GM21360 (cell line): ENCODE measurements around the gene MGAT4A.
"Not testable (repeated sequence)": the region's sequence is repeated elsewhere in the genome, so short reads cannot be mapped to it uniquely, and the experiment has no call there.

Experiments used
- ATAC-seq: cut with Tn5 transposase; IDR thresholded peaks from one replicate; pipeline ENCODE4 v1.9.1; 2021; ENCODE audit warnings: mild to moderate bottlenecking, moderate library complexity; ENCODE audit not compliant: unreplicated experiment

The MGAT4A gene

DNA sequence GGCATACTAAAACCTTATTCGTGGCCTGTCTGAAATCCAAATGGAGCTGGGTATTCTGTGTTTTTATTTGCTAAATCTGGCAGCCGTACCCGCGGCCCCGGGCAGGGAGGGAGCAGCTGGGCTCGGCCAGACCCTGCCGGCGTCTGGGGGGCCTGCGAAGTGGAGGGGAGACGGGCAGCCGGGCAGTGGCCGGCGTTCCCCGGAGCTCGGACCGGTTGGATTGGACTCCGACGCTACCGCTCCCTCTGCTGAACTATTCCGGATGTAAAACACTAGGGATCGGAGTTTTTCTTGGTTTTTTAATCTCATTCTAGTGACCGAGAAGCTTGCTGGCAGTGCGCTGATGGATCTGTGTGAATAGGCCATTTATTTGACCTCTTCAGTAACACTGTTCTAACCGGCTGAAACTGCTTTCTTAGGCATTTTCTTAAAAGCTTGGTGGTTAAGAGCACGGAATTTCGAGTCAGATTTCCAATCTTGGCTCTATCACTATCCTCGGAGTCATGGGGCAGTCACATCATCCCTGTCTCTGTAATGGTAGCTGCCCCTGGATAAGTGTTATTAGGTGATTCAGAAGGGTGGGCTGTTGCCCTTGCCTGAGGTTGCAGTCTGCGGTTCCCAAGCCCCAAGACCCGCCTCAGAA lies 121.8 kb downstream of the MGAT4A start:
- no peak for ATAC-seq

DNA sequence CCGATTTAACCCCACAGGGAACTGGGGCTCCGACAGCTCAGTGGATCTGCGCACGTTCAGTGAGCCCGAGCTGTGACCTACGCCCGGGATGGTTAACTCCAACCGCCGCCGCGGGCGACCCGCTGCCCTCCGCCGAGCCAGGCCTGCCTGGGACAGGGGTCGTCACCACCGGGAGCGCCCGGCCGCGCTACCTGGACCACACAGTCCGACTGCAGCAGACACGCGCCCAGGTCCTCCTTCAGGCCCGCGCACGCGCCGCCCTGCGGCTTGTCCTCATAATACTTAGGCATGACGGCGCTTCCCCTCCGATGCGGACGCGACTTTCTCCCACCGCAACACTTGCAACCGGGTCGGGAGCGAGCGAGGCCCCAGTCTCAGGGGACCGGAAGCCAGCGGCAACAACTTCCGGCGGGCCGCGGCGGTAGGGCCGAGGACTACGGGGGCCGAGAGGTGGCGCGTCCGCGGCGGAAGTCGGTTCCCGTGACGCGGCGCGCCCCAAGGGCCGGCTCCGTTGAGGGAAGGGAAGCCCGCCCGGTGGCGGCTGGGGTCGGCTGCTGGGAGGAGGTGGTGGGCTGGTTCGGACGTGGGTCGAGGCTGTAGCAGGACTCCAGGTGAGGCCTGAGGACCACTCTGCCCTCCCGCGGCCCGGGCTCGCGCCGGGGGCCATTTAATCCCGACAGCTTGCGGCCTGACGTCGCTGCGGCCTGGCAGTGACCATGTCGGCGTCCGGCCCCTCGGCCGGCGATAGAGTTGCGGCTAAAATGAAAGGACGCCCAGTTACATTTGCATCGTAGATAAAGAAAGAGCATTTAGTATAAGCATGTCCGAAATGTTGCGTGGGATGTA lies 122.6 kb downstream of the MGAT4A start, which contains the start of the genes COA5 and UNC50:
Gene COA5, minus strand, starts transcription at position 397 of the 846 bp plus-strand sequence. Its CDS starts 107 bp downstream, at position 290.
Gene UNC50, plus strand, starts transcription at position 474 of the 846 bp plus-strand sequence. CDS start 1,171 bp downstream, outside the sequence.
- peak; percentile 87 for ATAC-seq

DNA sequence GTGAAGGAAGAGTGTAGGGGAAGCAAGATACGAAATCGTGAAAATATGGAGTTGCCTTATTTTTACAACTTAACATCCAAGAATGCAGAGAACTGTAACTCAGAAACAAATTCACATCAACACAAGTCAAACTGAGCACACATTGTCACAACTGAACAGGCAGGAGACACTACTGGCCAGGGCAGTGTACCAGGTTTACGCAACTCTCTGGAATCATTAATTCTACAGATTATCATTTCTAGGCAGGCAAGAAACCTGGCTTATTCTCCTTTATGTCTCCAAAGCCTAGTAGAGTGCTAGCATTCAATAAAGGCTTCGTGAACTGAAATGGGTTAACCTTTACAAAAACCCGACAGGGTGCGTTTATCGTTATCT lies 123.2 kb downstream of the MGAT4A start:
- no peak for ATAC-seq

DNA sequence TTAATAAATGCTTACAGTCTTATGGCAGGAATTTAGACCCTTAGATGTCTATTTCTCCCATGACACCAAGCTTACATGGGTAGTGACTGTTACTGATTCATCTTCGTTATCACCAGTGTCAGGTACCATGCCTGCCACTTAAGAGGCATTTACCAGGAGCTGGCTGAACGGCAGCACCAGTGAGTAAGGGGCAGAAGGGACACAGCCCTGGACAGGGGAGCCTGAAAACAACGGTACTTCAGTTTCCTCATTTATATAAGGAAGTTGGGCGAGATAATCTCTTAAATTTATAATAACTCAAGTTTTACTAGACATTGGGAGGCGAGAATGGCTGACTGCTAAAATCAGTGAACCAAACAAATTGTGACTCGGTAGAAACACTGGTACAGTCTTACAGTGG lies 123.8 kb downstream of the MGAT4A start:
- no peak for ATAC-seq

DNA sequence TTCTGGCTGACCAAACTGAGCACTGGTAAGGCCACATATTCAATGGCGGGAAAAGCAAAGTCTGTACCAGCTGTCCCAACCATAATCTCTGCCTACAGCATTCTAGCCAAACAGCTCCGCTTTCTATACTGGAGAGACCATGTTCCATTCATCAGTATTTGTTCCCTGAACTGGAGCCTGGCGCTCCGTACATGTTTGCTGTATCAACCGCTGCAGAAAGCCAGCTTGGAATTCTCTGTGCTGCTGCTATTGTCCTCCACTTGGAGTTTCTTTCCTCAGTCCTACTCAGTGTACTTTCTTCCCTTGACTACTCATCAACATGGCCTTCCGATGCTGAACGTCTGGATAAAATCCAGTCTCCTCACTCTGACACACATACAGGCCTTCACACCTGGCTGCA lies 124.5 kb downstream of the MGAT4A start:
- no peak for ATAC-seq

DNA sequence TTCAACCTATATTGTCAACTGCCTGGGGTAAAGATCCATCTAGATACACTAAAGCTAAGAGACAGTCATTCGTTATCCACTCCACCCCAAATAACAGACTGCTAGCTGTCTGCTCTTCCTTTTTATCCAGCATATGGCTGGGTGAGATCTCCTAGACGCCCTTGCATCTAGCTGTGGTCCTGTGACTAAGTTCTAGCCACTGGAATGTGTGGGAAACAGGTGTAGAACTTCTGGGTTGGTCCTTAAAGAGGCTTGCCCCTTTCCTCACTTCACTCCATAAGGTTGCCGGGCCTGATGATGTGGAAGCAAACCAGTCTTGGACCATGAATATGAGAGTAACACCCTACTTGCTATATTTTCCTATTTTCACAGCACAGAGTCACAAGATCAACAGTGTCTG lies 125.9 kb downstream of the MGAT4A start:
- ATAC-seq: no peak

DNA sequence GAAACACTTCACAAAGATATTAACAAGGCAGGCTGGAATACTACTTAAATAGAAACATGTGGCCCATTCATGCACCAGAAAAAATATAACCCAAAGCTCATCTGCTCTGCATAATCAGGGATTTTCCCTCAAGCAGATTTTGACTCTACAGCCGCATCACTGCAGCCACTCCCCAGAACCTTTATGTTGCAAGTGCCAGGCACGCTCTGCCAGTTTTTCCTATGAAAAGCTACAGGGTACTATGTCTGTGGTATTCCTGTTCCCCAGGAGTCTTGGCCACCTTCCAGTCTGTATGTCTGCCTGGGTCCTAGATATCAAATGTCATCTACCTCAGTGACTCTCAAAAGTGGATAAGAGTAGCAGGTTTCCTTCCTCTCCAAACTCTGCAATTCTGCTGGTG lies 126.4 kb downstream of the MGAT4A start:
- no peak for ATAC-seq

DNA sequence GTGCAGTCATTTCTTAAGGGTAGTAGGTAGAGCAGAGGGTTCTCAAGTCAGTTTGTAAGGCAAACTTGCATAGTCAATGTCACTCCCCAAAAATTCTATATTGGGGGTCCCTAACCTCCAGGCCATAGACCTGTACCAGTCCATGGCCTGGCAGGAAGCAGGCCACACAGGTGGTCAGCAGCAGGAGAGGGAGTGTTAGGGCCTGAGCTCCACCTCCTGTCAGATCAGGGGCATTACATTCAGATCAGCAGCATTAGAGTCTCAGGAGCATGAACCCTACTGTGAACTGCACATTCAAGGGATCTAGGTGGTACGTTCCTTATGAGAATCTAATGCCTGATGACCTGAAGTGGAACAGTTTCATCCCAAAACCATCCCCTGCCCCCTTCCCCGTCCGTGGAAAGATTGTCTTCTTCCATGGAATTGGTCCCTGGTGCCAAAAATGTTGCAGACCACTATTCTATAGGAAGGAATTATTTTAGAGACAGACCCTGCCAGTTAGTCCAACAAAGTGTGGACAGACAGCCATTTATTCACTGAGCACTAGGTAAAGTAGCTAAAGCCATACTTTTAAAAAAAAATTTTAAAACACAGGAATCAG lies 129.3 kb downstream of the MGAT4A start:
- ATAC-seq: no peak

DNA sequence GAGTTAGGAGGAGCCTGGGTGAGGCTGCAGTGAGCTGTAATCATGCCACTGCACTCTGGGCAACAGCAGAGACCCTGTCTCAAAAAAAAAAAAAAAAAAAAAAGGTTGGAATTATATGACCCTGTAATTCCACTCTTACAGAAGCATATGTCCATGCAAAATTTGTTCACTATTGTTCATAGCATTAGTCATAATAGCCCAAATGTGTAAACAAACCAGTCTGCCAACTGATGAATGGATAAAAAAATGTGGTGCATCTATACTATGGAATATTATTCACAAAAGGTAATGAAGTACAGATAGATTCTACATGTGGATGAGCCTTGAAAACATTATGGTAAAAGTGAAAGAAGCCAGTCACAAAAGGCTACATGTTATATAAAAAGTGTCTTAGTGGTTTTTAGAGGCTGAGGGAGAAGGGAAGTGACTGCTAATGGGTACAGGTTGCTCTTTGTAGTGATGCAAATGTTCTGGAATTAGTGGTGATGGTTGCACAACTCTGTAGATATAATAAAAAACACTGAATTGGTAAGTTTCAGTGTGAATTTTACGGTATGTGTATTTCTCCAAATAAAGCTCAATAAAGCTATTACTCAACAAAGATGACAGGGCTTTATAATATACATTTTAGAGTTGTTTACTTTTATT lies 132.0 kb downstream of the MGAT4A start:
- ATAC-seq: no peak

DNA sequence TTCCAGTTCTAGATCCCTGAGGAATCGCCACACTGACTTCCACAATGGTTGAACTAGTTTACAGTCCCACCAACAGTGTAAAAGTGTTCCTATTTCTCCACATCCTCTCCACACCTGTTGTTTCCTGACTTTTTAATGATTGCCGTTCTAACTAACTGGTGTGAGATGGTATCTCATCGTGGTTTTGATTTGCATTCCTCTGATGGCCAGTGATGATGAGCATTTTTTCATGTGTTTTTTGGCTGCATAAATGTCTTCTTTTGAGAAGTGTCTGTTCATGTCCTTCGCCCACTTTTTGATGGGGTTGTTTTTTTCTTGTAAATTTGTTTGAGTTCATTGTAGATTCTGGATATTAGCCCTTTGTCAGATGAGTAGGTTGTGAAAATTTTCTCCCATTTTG lies 136.3 kb downstream of the MGAT4A start:
- ATAC-seq: not testable (repeated sequence)

DNA sequence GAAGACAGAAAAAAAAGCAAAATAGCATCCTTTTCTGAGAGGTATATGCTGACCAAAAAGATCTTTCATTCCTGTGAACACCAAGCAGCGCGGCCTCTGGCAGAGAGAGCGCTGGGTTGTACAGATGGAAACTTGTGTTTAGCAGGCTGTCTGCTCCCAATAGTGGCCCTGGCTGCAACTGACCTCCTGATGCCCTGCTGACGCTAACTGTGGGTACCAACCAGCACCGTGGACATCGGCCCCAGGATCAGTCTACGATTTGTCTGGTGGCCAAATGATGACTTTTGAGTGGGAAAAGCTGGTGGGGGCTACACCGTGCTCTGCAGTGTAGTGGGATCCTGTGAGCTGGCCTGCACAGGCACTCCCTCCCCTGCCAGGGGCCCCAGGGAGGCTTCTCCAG lies 138.4 kb downstream of the MGAT4A start:
- ATAC-seq: no peak

DNA sequence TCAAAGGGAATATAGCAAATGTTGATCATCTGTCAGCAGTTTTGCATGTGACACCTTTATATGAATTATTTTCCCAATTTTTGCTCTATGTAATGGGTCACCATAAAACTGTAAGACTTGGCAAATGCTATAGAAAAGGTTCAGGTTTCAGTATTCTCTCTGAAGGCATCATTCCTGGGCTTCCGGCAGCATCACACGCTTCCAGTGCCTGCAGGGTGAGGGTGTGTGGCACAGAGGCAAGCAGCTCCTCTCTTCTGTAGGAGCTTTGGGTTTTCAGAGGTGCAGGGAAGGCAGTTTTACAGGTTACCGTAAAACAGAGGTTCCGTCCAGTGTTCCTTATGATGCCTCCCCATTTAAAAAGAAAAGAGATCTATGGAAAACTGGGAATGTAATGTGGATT lies 141.4 kb downstream of the MGAT4A start:
- ATAC-seq: no peak

DNA sequence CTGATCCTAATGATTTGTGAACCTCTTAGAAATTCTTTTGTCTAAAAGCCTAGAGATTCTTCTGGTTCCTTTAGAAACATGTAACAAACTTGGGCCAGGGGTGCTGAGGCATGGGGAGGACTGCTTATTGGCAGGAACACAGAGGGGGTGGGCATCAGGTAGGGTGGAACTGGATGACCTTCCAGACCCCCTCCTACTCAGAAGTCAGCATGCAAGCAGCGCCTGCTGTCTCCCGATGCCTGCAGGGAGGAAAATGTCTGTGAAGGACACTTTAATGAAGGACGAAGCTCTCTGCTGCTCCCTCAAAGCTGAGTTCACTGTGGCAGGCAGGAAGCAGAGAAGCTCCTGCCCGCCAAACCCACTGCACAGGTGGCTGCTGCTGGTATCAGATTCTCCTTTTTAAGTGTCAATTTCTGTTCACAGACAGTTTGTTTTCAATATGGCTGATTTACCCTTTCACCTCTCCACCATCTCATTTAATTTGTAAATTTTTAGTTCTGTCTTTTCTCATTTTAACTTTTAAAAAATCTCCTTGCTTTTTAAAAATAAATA lies 142.0 kb downstream of the MGAT4A start:
- no peak for ATAC-seq

DNA sequence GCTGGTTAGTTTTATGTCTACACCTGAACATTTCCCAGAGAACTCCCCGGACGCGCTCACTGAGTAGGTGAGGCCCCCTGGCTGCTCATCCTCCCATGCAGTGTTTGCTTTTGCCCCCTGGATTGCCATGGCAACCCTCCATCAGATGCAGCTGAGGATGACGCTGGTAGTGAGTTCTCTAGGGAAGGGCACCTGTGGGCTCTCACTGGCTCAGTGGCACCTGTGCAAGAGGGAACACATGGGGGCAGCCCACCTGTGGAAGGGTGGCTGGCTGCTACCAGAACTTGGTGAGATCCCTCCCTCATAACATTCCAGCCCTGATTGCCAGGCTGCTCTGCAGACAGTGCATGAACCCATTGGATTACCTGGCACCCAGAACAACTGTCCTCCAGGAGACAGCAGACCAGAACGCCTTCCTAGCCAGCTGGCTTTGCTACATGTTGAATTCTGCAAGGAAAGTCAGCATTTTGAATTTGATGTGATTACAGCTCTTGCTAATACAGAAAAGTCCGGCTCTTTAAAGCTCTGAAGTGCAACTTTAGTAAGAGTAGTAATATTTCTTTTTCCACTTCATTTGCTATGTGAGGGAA lies 144.3 kb downstream of the MGAT4A start:
- no peak for ATAC-seq

DNA sequence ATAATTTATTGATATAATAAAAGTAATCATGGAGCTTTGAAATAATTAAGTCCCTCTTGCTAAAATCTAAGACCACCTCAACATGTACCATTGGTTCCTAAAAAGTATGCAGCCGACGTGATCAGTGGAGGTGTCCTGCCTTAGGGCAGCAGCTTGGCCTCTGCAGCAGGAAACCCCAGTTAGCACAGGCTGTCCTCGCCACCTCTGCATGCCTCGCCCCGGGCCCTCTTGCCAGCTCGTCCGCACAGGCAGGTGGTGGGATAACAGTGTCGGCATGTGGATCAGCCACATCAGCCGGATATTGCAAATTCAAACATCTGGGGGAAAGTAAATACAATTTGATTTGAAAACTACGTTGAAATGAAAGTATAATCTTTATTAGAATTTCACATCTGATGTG lies 145.5 kb downstream of the MGAT4A start:
- ATAC-seq: no peak

DNA sequence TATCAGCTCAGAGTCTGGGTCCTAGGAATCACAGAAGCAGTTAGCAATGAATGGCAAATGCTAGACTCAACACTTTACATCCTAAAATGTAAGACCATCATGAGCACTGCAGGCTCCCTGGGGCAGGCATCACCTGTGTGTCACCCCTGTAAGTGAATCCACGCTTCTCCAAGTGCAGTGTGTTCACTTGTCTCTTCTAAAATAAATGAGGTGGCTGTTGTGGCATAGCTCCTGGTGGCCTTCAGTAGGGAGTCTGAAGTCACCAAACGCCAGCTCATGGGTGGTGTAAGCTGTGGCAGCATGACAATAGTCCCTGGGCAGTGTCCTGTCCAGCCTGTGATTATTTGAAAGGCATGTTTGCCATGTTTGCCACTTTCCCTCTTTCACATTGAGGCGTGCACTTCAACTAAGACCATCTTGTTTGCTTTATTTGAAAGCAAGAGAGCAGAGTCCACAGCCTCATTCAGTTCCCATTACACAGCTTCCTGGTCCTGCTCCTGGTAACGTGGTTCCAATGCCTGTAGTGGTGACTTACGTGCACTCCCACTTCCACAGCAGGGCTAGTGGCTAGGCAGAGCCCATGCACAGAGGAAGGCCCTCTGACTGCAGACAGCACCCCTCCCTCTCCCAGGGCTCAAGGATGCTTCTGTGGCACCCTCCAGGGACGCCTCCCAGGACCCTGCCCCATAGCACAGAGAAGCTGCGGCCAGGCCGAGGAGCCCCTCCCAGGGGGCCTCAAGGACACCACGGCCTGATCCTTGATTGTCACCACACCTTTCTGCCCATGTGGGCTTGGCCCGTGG lies 146.9 kb downstream of the MGAT4A start:
- ATAC-seq: no peak

DNA sequence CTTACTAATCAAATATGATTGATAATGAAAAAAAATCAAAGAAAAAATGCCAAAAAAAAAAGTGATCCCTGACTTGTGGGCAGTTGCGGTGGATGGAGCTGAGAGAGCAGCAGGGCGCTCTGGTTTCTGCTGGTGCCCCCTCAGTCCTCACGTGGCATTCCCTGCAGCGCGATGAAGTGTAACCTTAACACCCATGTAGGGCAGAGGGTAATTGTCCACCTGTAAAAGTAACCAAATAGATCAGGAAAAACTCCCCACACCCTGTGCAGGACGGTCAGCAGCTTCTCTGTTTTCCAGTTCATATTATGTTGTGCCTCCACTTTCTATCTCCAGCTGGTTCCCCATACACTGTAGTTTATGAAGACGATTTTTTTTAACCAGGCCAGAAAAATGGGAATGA lies 147.7 kb downstream of the MGAT4A start:
- no peak for ATAC-seq

DNA sequence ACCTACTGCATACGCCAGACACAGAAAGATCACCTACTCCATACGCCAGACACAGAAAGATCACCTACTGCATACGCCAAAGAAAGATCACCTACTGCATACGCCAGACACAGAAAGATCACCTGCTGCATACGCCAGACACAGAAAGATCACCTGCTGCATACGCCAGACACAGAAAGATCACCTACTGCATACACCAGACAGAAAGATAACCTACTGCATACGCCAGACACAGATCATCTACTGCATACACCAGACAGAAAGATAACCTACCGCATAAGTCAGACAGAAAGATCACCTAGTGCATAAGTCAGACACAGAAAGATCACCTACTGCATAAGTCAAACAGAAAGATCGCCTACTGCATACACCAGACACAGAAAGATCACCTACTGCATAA lies 148.4 kb downstream of the MGAT4A start:
- no peak for ATAC-seq

DNA sequence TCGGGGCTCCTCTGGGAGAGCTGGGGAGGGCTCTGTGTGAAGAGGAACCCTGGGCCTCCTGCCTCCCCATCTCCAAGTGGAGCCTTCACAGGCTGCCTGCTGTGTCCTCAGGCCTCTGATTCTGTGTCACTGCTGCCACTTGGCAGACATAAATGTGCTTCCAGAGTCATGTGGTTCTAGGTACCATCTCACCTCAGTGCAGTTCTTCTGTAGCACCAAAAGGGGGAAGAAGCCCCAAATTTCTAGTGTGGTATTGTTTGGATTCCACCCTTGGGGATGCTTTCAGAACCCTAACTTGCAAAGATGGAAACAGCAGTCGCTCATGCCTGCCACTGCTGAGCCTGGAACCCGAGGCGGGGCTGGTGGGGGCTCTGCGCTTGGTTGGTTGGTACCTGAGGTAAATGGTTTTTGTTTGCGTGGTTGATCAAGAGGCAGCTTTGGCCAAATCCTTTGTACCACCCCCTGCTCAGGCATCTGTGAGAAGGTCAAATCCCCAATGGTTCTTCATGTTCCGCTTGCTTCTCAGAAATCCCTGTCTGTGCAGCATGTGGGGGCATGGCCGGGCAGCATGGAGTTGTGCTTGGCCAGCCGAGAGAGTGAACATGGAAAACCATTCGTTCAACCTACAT lies 150.2 kb downstream of the MGAT4A start:
- ATAC-seq: no peak
